ENCODE results near the gene RNF113A. TPM values are rescaled to one million over a fixed set of nuclear protein-coding genes. Genes with fewer than 3 reads are reported as not detected.
A peak's percentile ranks its signal among the peaks of the same experiment; 100 is the strongest.
"Not testable (repeated sequence)": the region's sequence is repeated elsewhere in the genome, so short reads cannot be mapped to it uniquely, and the experiment has no call there.

The RNF113A gene
- 10 to 100 TPM in 1 of 2 donors, 1 to 10 TPM in 1; 8.8 to 16.0 TPM for total RNA-seq
- 10 to 100 TPM; 17.9 to 18.5 TPM for polyA plus RNA-seq (ENCODE audit: insufficient read length in 2 of 2)
- long read RNA-seq, donor 1, transcript RNF113A-201 (1 exons, 1,353 nt): major isoform, 17 of 17 reads
- long read RNA-seq, donor 1, partial matches to known transcripts: 0 of 17 reads
- long read RNA-seq, donor 1, other reads (novel, unspliced or antisense): 0 of 17 reads
- long read RNA-seq, donor 2, transcript RNF113A-201 (1 exons, 1,353 nt): major isoform, 9 of 9 reads
- long read RNA-seq, donor 2, partial matches to known transcripts: 0 of 9 reads
- long read RNA-seq, donor 2, other reads (novel, unspliced or antisense): 0 of 9 reads
- long read RNA-seq, donor 3, transcript RNF113A-201 (1 exons, 1,353 nt): major isoform, 9 of 9 reads
- long read RNA-seq, donor 3, partial matches to known transcripts: 0 of 9 reads
- long read RNA-seq, donor 3, other reads (novel, unspliced or antisense): 0 of 9 reads
- long read RNA-seq, donor 4, transcript RNF113A-201 (1 exons, 1,353 nt): major isoform, 15 of 1,165 reads
- long read RNA-seq, donor 4, partial matches to known transcripts: 171 of 1,165 reads
- long read RNA-seq, donor 4, other reads (novel, unspliced or antisense): 979 of 1,165 reads

GRCh38 chrX:119871599-119872395 is at the start of gene RNF113A, which contains the start of gene NDUFA1:
TSS of gene RNF113A (minus strand) at chrX:119871733. CDS start at chrX:119871613, 120 bp downstream.
TSS of gene NDUFA1 (plus strand) at chrX:119871832. CDS start at chrX:119871912, 80 bp downstream.
- H3K4me1 ChIP-seq (ENCODE audit: control insufficient read depth, insufficient read depth, low read length): peaks cover 5% of the 10 kb centered on the region
- DNase-seq (ENCODE audit: low read depth in 4 of 6, low spot score in 6 of 6): peak; percentile 66 to 95 (median 72)
- peaks cover 2% of the 10 kb centered on the region for H3K9me3 ChIP-seq (ENCODE audit: control insufficient read depth, insufficient read depth, low read length)
- H3K27ac ChIP-seq (ENCODE audit: low read depth, low read length): peak within 1 kb of the TSS; percentile 93
- peak within 1 kb of the TSS; percentile 69 for H3K4me3 ChIP-seq (ENCODE audit: low read depth, low read length)
- H3K27me3 ChIP-seq (ENCODE audit: control insufficient read depth, insufficient read depth, low read length): no peaks in the 10 kb centered on the region
- WGBS (ENCODE audit: insufficient coverage): 24% methylated on average over 59 of the region's 62 CpGs
- peaks cover 6% of the 10 kb centered on the region for H3K36me3 ChIP-seq (ENCODE audit: control insufficient read depth, insufficient read depth, low read length)

DNA sequence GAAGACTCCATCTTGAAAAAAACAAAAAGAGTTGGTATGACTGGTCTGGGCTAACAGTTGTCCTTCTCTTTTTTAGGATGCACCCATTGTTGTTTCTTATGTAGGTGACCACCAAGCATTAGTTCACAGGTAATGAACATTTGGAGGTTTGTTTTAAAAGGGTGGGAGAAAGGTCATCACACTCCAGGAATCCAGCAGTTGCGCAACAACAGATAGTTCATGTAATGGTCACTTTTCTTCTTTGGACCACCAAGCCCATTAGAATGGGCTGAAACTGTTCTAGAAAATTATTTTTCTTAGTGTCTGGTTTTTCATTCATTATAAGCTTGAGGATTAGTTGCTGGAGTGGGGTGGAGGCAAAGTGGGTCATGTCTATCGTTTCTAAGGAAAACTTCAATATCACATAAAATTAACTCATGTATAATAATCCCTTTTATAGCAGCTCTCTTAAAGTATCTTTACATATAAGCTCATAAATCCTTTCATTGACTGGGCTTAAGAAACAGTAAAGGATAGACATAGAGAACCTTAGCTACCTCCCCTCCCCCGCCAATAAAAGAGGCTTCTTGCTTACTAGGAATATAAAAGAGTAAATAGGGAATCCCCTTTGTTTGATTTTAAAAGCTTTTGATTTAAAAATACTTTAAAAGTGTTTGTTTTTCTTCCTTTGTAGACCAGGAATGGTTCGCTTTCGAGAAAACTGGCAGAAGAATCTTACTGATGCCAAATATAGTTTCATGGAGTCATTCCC is 48.5 kb upstream of the RNF113A start:
- H3K27ac ChIP-seq (ENCODE audit: low read depth, low read length): no peak overlapping the region
- H3K4me3 ChIP-seq (ENCODE audit: low read depth, low read length): no peak overlapping the region
- 100% methylated on average over 1 of the region's 5 CpGs for WGBS (ENCODE audit: insufficient coverage)
- DNase-seq (ENCODE audit: low read depth in 4 of 6, low spot score in 6 of 6): no peak
- H3K36me3 ChIP-seq (ENCODE audit: control insufficient read depth, insufficient read depth, low read length): peaks cover 2% of the 10 kb centered on the region
- H3K4me1 ChIP-seq (ENCODE audit: control insufficient read depth, insufficient read depth, low read length): no peaks in the 10 kb centered on the region
- no peaks in the 10 kb centered on the region for H3K9me3 ChIP-seq (ENCODE audit: control insufficient read depth, insufficient read depth, low read length)
- no peaks in the 10 kb centered on the region for H3K27me3 ChIP-seq (ENCODE audit: control insufficient read depth, insufficient read depth, low read length)

DNA sequence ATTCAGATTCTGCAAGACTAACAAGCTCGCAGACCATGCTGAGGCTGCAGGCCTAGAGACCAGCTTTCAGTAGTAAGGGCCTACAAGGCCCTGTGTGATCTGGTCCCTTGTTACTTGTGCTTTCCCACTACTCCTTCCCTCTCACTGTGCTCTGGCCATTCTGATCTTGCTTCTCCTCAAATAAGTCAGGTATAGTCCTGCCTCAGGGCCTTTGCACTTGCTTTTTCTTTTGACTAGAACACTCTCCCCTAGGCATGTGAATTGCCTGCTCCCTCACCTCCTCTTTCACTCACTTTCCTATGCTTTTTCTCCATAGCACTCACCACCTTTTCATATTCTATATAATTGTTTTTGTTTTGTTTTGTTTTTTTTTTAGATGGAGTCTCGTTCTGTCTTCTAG is 46.3 kb upstream of the RNF113A start:
- H3K4me3 ChIP-seq (ENCODE audit: low read depth, low read length): no peak overlapping the region
- no peaks in the 10 kb centered on the region for H3K4me1 ChIP-seq (ENCODE audit: control insufficient read depth, insufficient read depth, low read length)
- H3K27me3 ChIP-seq (ENCODE audit: control insufficient read depth, insufficient read depth, low read length): no peaks in the 10 kb centered on the region
- H3K9me3 ChIP-seq (ENCODE audit: control insufficient read depth, insufficient read depth, low read length): no peaks in the 10 kb centered on the region
- DNase-seq (ENCODE audit: low read depth in 4 of 6, low spot score in 6 of 6): no peak
- H3K36me3 ChIP-seq (ENCODE audit: control insufficient read depth, insufficient read depth, low read length): no peaks in the 10 kb centered on the region
- 100% methylated on average over 1 of the region's 2 CpGs for WGBS (ENCODE audit: insufficient coverage)
- H3K27ac ChIP-seq (ENCODE audit: low read depth, low read length): no peak overlapping the region

- Histone ChIP-seq H3K27me3 (ENCODE audit: control insufficient read depth, insufficient read depth, low read length) (no peaks in the 10 kb centered on the region), H3K36me3 (ENCODE audit: control insufficient read depth, insufficient read depth, low read length) (no peaks in the 10 kb centered on the region), H3K4me1 (ENCODE audit: control insufficient read depth, insufficient read depth, low read length) (no peaks in the 10 kb centered on the region), H3K27ac (ENCODE audit: low read depth, low read length) (no peak overlapping the region), H3K4me3 (ENCODE audit: low read depth, low read length) (no peak overlapping the region), H3K9me3 (ENCODE audit: control insufficient read depth, insufficient read depth, low read length) (no peaks in the 10 kb centered on the region)
- DNase-seq (ENCODE audit: low read depth in 4 of 6, low spot score in 6 of 6): no peak
- WGBS (ENCODE audit: insufficient coverage): 82% methylated on average over 4 of the region's 5 CpGs
Measured at GRCh38 chrX:119916310-119916709, 44.8 kb upstream of the RNF113A start.

GRCh38 chrX:119900976-119901375 is 29.4 kb upstream of the RNF113A start:
- Histone ChIP-seq H3K27me3 (ENCODE audit: control insufficient read depth, insufficient read depth, low read length) (no peaks in the 10 kb centered on the region), H3K4me1 (ENCODE audit: control insufficient read depth, insufficient read depth, low read length) (no peaks in the 10 kb centered on the region), H3K9me3 (ENCODE audit: control insufficient read depth, insufficient read depth, low read length) (no peaks in the 10 kb centered on the region), H3K36me3 (ENCODE audit: control insufficient read depth, insufficient read depth, low read length) (no peaks in the 10 kb centered on the region), H3K4me3 (ENCODE audit: low read depth, low read length) (no peak overlapping the region), H3K27ac (ENCODE audit: low read depth, low read length) (no peak overlapping the region)
- no CpG with 5 or more reads among the region's 1 CpG for WGBS (ENCODE audit: insufficient coverage)
- no peak for DNase-seq (ENCODE audit: low read depth in 4 of 6, low spot score in 6 of 6)

GRCh38 chrX:119899125-119899524 is 27.6 kb upstream of the RNF113A start:
- Histone ChIP-seq H3K27ac (ENCODE audit: low read depth, low read length) (no peak overlapping the region), H3K9me3 (ENCODE audit: control insufficient read depth, insufficient read depth, low read length) (no peaks in the 10 kb centered on the region), H3K36me3 (ENCODE audit: control insufficient read depth, insufficient read depth, low read length) (no peaks in the 10 kb centered on the region), H3K4me1 (ENCODE audit: control insufficient read depth, insufficient read depth, low read length) (no peaks in the 10 kb centered on the region), H3K4me3 (ENCODE audit: low read depth, low read length) (no peak overlapping the region), H3K27me3 (ENCODE audit: control insufficient read depth, insufficient read depth, low read length) (no peaks in the 10 kb centered on the region)
- WGBS (ENCODE audit: insufficient coverage): no CpG with 5 or more reads among the region's 2 CpGs
- DNase-seq (ENCODE audit: low read depth in 4 of 6, low spot score in 6 of 6): no peak

DNA sequence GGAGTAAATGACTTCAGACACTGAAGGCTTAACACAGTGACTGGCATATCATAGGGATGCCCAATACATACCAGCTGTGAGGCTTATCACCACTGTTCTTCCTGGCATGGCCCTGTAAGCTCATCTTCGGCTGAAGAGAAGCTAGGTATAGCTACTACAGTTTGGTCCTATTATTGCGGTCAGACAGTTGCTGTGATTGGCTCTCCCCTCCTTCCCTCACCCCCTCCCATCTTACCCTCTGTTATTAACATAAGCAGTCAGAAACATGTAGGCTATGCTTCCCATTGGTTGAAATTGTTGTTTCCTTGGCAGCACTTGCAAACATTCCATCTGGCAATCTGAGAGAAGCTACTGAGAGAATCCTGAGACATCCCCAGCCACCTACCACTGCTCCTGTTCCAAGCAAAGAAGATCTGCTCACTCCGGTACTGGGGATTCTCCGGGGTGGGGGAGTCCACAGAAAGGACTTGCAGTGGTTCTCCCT is 24.4 kb upstream of the RNF113A start, which contains the start of gene AKAP14:
Gene AKAP14, plus strand, starts transcription at position 51 of the 484 bp plus-strand sequence. CDS start 7,331 bp downstream, outside the sequence.
- H3K27ac ChIP-seq (ENCODE audit: low read depth, low read length): no peak within 1 kb of the TSS
- H3K9me3 ChIP-seq (ENCODE audit: control insufficient read depth, insufficient read depth, low read length): no peaks in the 10 kb centered on the region
- 71% methylated on average over 1 of the region's 4 CpGs for WGBS (ENCODE audit: insufficient coverage)
- no peaks in the 10 kb centered on the region for H3K4me1 ChIP-seq (ENCODE audit: control insufficient read depth, insufficient read depth, low read length)
- no peaks in the 10 kb centered on the region for H3K27me3 ChIP-seq (ENCODE audit: control insufficient read depth, insufficient read depth, low read length)
- H3K4me3 ChIP-seq (ENCODE audit: low read depth, low read length): no peak within 1 kb of the TSS
- H3K36me3 ChIP-seq (ENCODE audit: control insufficient read depth, insufficient read depth, low read length): no peaks in the 10 kb centered on the region
- peak in 2 of 6 donors; percentile 70 to 80 for DNase-seq (ENCODE audit: low read depth in 4 of 6, low spot score in 6 of 6)

- WGBS (ENCODE audit: insufficient coverage): 72% methylated on average over 4 of the region's 16 CpGs
- not testable (repeated sequence) for H3K36me3 ChIP-seq (ENCODE audit: control insufficient read depth, insufficient read depth, low read length); H3K9me3 ChIP-seq (ENCODE audit: control insufficient read depth, insufficient read depth, low read length); H3K4me3 ChIP-seq (ENCODE audit: low read depth, low read length); H3K4me1 ChIP-seq (ENCODE audit: control insufficient read depth, insufficient read depth, low read length); H3K27me3 ChIP-seq (ENCODE audit: control insufficient read depth, insufficient read depth, low read length); H3K27ac ChIP-seq (ENCODE audit: low read depth, low read length); DNase-seq (ENCODE audit: low read depth in 4 of 6, low spot score in 6 of 6)
Measured at GRCh38 chrX:119891961-119892692, 20.6 kb upstream of the RNF113A start.
